HCT116 (cell line): Measurements from ENCODE around the gene FIBP. TPM values are rescaled to one million over a fixed set of nuclear protein-coding genes. Genes with fewer than 3 reads are reported as not detected.

ENCODE experiments used
- ATAC-seq: fragments of 200-7000 bp; cut with Tn5 transposase; 2 replicates; pipeline ENCODE4 v1.9.1; 2020; ENCODE audit warnings: mild to moderate bottlenecking, moderate library complexity
- BruUV-seq: library from RNA; stranded (reverse); fragments of 400-500 nt; replicated peaks from 2 replicates; lab custom pipeline; 2021; lab: Mats Ljungman, UMichigan
- CTCF ChIA-PET: fragments of 300-600 bp; sonication (Branson Sonifier 250); formaldehyde crosslinking; loops from one replicate; lab custom pipeline; 2021; ENCODE audit warnings: antibody characterized with exemption; lab: Charles Lee
- POLR2A ChIA-PET: fragments of 300-600, 350-600 bp; sonication (Branson Sonifier 250); formaldehyde crosslinking; loops from one replicate; lab custom pipeline; 2021; ENCODE audit warnings: antibody characterized with exemption; lab: Charles Lee
- RAD21 ChIA-PET, 2 experiments: fragments of 300-600 bp; sonication (Branson Sonifier 250); formaldehyde crosslinking; loops; one replicate each; lab custom pipeline; 2023; ENCODE audit warnings: low total read pairs in 2 of 2; ENCODE audit not compliant: uncharacterized antibody in 2 of 2, unreplicated experiment in 2 of 2, low non-redundant PET in 1 of 2; lab: Charles Lee
- DNase-seq: peaks from one replicate; pipeline ENCODE4 v3.0.0-alpha.2; 2010; ENCODE audit warnings: low read depth, low spot score
- H2AFZ ChIP-seq: fragments of 200-600 bp; shearing (Covaris generic), sonication (generic); 2 replicates; pipeline ENCODE4 v1.6.1; 2017; ENCODE audit warnings: low read depth, mixed run types, mixed read lengths, antibody characterized with exemption, low read length; ENCODE audit not compliant: poor library complexity, severe bottlenecking
- H3K27ac ChIP-seq: 2 replicates; pipeline ENCODE4 v1.5.1; 2012; ENCODE audit warnings: low read depth, low read length
- H3K27me3 ChIP-seq: fragments of 200-600 bp; sonication (generic); 2 replicates; pipeline ENCODE4 v1.6.1; 2016; ENCODE audit warnings: mixed run types, low read length, mixed read lengths; ENCODE audit not compliant: insufficient read depth
- H3K36me3 ChIP-seq, 2 experiments: fragments of 200-500 bp in 1 of 2; fragments of 200-600 bp in 1 of 2; sonication (Bioruptor generic) in 1 of 2; sonication (generic) in 1 of 2; 2 replicates each; pipeline versions ENCODE4 v1.5.1 to v1.6.1; 2014 to 2016; ENCODE audit warnings: low read length in 2 of 2, inconsistent platforms in 1 of 2, mixed read lengths in 1 of 2, mixed run types in 1 of 2; ENCODE audit not compliant: insufficient read depth in 2 of 2, control insufficient read depth in 1 of 2
- H3K4me1 ChIP-seq, 2 experiments: fragments of 200-600 bp in 1 of 2; sonication (generic) in 1 of 2; 2 replicates each; pipeline versions ENCODE4 v1.5.1 to v1.6.1; 2012 to 2017; ENCODE audit warnings: low read length in 2 of 2, inconsistent platforms in 1 of 2, mild to moderate bottlenecking in 1 of 2, mixed read lengths in 1 of 2, mixed run types in 1 of 2, moderate library complexity in 1 of 2; ENCODE audit not compliant: insufficient read depth in 2 of 2, control insufficient read depth in 1 of 2
- H3K4me2 ChIP-seq: fragments of 200-600 bp; sonication (generic); 2 replicates; pipeline ENCODE4 v1.6.1; 2017; ENCODE audit warnings: mixed run types, low read length, mixed read lengths
- H3K4me3 ChIP-seq, 2 experiments: fragments of 200-600 bp in 1 of 2; sonication (generic) in 1 of 2; replicated peaks in 1 of 2; 2 replicates each; pipeline ENCODE4 v1.5.1; 2011 to 2016; ENCODE audit warnings: low read length in 2 of 2, control low read depth in 1 of 2, low read depth in 1 of 2, mild to moderate bottlenecking in 1 of 2, mixed read lengths in 1 of 2, mixed run types in 1 of 2
- H3K79me2 ChIP-seq: fragments of 200-600 bp; sonication (generic); 2 replicates; pipeline ENCODE4 v1.6.1; 2017; ENCODE audit warnings: mild to moderate bottlenecking, mixed run types, low read length, moderate library complexity, mixed read lengths; ENCODE audit not compliant: insufficient read depth
- H3K9ac ChIP-seq: fragments of 200-600 bp; sonication (generic); 2 replicates; pipeline ENCODE4 v1.6.1; 2016; ENCODE audit warnings: low read length, mixed read lengths
- H3K9me2 ChIP-seq: fragments of 200-600 bp; sonication (generic), shearing (Covaris generic); 2 replicates; pipeline ENCODE4 v1.6.1; 2017; ENCODE audit warnings: mixed run types, mild to moderate bottlenecking, moderate library complexity; ENCODE audit not compliant: insufficient read depth
- H3K9me3 ChIP-seq, 2 experiments: fragments of 200-500 bp in 1 of 2; fragments of 200-600 bp in 1 of 2; sonication (Bioruptor generic) in 1 of 2; sonication (generic) in 1 of 2; 2 replicates each; pipeline ENCODE4 v1.6.1; 2014 to 2017; ENCODE audit warnings: low read length in 2 of 2, mixed read lengths in 2 of 2, inconsistent platforms in 1 of 2, low read depth in 1 of 2, mild to moderate bottlenecking in 1 of 2, mixed run types in 1 of 2, moderate library complexity in 1 of 2; ENCODE audit not compliant: control insufficient read depth in 1 of 2, insufficient read depth in 1 of 2
- H4K20me1 ChIP-seq: fragments of 200-600 bp; sonication (generic), shearing (Covaris generic); 2 replicates; pipeline ENCODE4 v1.6.1; 2017; ENCODE audit warnings: mixed run types, mild to moderate bottlenecking, moderate library complexity; ENCODE audit not compliant: insufficient read depth
- CBX3 ChIP-seq: IDR thresholded peaks from 2 replicates; pipeline ENCODE4 v1.6.1; 2012; ENCODE audit warnings: low read depth
- CEBPB ChIP-seq: IDR thresholded peaks from 2 replicates; pipeline ENCODE4 v1.6.1; 2012; ENCODE audit warnings: low read depth
- EGR1 ChIP-seq: IDR thresholded peaks from 2 replicates; pipeline ENCODE4 v1.6.1; 2012; ENCODE audit warnings: low read depth
- JUND ChIP-seq: IDR thresholded peaks from 2 replicates; pipeline ENCODE4 v1.6.1; 2012
- MAX ChIP-seq: IDR thresholded peaks from 2 replicates; pipeline ENCODE4 v1.6.1; 2012
- POLR2A ChIP-seq: IDR thresholded peaks from 2 replicates; pipeline ENCODE4 v1.7.0; 2011; ENCODE audit warnings: borderline replicate concordance; ENCODE audit not compliant: insufficient read depth, insufficient read length; ENCODE audit errors: extremely low read depth
- POLR2AphosphoS5 ChIP-seq: IDR thresholded peaks from 2 replicates; pipeline ENCODE4 v1.6.1; 2011; ENCODE audit warnings: mild to moderate bottlenecking, low read depth, low read length, moderate library complexity
- REST ChIP-seq: IDR thresholded peaks from 2 replicates; pipeline ENCODE4 v1.6.1; 2012; ENCODE audit warnings: low read depth
- SP1 ChIP-seq: IDR thresholded peaks from 2 replicates; pipeline ENCODE4 v1.6.1; 2012; ENCODE audit warnings: low read depth
- TCF7L2 ChIP-seq: IDR thresholded peaks from 2 replicates; pipeline ENCODE4 v1.7.0; 2011; ENCODE audit warnings: borderline replicate concordance, inconsistent platforms; ENCODE audit not compliant: insufficient read depth, insufficient read length; ENCODE audit errors: extremely low read depth
- YY1 ChIP-seq: IDR thresholded peaks from 2 replicates; pipeline ENCODE4 v1.6.1; 2011; ENCODE audit warnings: low read length, low read depth, moderate library complexity, mild to moderate bottlenecking; ENCODE audit not compliant: insufficient replicate concordance; ENCODE audit errors: extremely low read depth
- ZBTB33 ChIP-seq: IDR thresholded peaks from 2 replicates; pipeline ENCODE4 v1.6.1; 2011; ENCODE audit warnings: mild to moderate bottlenecking, low read length, moderate library complexity; ENCODE audit not compliant: insufficient replicate concordance; ENCODE audit errors: extremely low read depth
- ZNF274 ChIP-seq: fragments of 200-500 bp; sonication (Bioruptor generic); IDR thresholded peaks from 2 replicates; pipeline ENCODE4 v1.6.1; 2014; ENCODE audit warnings: mild to moderate bottlenecking, low read depth, low read length, inconsistent platforms
- intact Hi-C: fragments of 100-400 bp; cut with micrococcal nuclease; formaldehyde crosslinking; loops from 2 replicates; pipeline ENCODE4 v1.10.0; 2022
- total RNA-seq: library from RNA; stranded (reverse); gene quantifications from one replicate; pipeline ENCODE4 v1.2.1, GENCODE V29; 2021; ENCODE audit not compliant: unreplicated experiment

The FIBP gene
- total RNA-seq, 1 experiment from 2014 or later: 96.0 TPM

GRCh38 chr11:65903715-65904114 lies 15.4 kb upstream of the FIBP start:
- H3K9ac ChIP-seq: peak overlapping the region; percentile 99
- ATAC-seq (no peak), DNase-seq (no peak)
- H3K36me3 ChIP-seq: peaks cover 0 to 9% of the 10 kb centered on the region in 2 experiments; a peak in 1 of 4 replicates
- POLR2A ChIA-PET: interaction anchor here (0.7 to 10.9 kb wide), 5 partner anchors 11 to 481 kb away, joined by 3 to 124 read pairs (median 5); partner anchors contain the start of genes CCDC85B, FIBP and NEAT1
- H3K79me2 ChIP-seq: peaks cover 23% of the 10 kb centered on the region
- no peaks in the 10 kb centered on the region for H3K9me2 ChIP-seq
- intact Hi-C loops: no loop called here
- H3K4me1 ChIP-seq: peaks cover 44 to 82% of the 10 kb centered on the region in 2 experiments
- H3K4me3 ChIP-seq: peak overlapping the region in 1 of 2 experiments; percentile 25; a peak in 3 of 4 replicates
- H3K27ac ChIP-seq: peak overlapping the region; percentile 86
- H3K4me2 ChIP-seq: peak overlapping the region; percentile 71
- RAD21 ChIA-PET: interaction anchor here in 1 of 2 experiments (1.0 kb wide), 1 partner anchor 13 kb away, joined by 3 read pairs; the partner anchor contains the start of gene CCDC85B
- H3K9me3 ChIP-seq: no peaks in the 10 kb centered on the region
- BruUV-seq: no TSS peak
- H3K27me3 ChIP-seq: no peaks in the 10 kb centered on the region
- CTCF ChIA-PET: interaction anchor here (1.3 to 1.6 kb wide), 3 partner anchors 13 to 19 kb away, joined by 3 to 4 read pairs (median 4); partner anchors contain the start of genes CCDC85B and FIBP
- H2AFZ ChIP-seq: no peak overlapping the region
- no peaks in the 10 kb centered on the region for H4K20me1 ChIP-seq
- TF ChIP-seq EGR1 (no peak), TCF7L2 (peak; percentile 40)

GRCh38 chr11:65903068-65903481 lies 14.8 kb upstream of the FIBP start:
- Histone ChIP-seq H3K4me3 (peak overlapping the region in 1 of 2 experiments; percentile 25; a peak in 3 of 4 replicates), H3K4me2 (peak overlapping the region; percentile 71), H3K9me3 (no peaks in the 10 kb centered on the region), H3K27me3 (no peaks in the 10 kb centered on the region), H3K27ac (peak overlapping the region; percentile 86), H3K9ac (peak overlapping the region; percentile 99), H3K9me2 (no peaks in the 10 kb centered on the region), H3K79me2 (peaks cover 29% of the 10 kb centered on the region), H2AFZ (no peak overlapping the region), H3K4me1 (peaks cover 49 to 85% of the 10 kb centered on the region in 2 experiments), H3K36me3 (peaks cover 0 to 15% of the 10 kb centered on the region in 2 experiments; a peak in 2 of 4 replicates), H4K20me1 (no peaks in the 10 kb centered on the region)
- DNase-seq: peak; percentile 90
- CTCF ChIA-PET: interaction anchor here (1.3 to 1.6 kb wide), 3 partner anchors 12 to 18 kb away, joined by 3 to 4 read pairs (median 4); partner anchors contain the start of genes CCDC85B and FIBP
- no TSS peak for BruUV-seq
- POLR2A ChIA-PET: interaction anchor here (0.8 to 10.9 kb wide), 5 partner anchors 9 to 481 kb away, joined by 3 to 124 read pairs (median 7); partner anchors contain the start of genes CCDC85B, FIBP and NEAT1
- peak; percentile 59 for ATAC-seq
- no peak for TF ChIP-seq POLR2A
- peak; percentile 50 for TF ChIP-seq POLR2AphosphoS5
- no peak for TF ChIP-seq CBX3
- TF ChIP-seq ZNF274: no peak
- no peak for TF ChIP-seq REST
- TF ChIP-seq ZBTB33: peak; percentile 46
- TF ChIP-seq TCF7L2: peak; percentile 39
- TF ChIP-seq SP1: no peak
- TF ChIP-seq YY1: peak; percentile 23
- no peak for TF ChIP-seq JUND
- TF ChIP-seq MAX: no peak
- TF ChIP-seq CEBPB: no peak
- RAD21 ChIA-PET: interaction anchor here in 1 of 2 experiments (1.0 kb wide), 1 partner anchor 13 kb away, joined by 3 read pairs; the partner anchor contains the start of gene CCDC85B
- intact Hi-C loops: no loop called here
